Kidney (tissue), 14 donors: ENCODE data around the gene LCNL1. TPM values are rescaled to one million over a fixed set of nuclear protein-coding genes. Genes with fewer than 3 reads are reported as not detected.

Experiments used
- DNase-seq, 5 donors: peaks; one replicate each; pipeline ENCODE4 v3.0.0-alpha.2; 2013 to 2020
- FAIRE-seq: peaks from 2 replicates; lab custom pipeline; 2012; peaks lifted over from hg19 to GRCh38; lab: Jason Lieb, UNC
- H3K27ac ChIP-seq, 2 donors: one replicate each; pipeline ENCODE4 v1.7.0; 2013; ENCODE audit warnings: low read depth in 2 of 2, low read length in 2 of 2, inconsistent platforms in 1 of 2
- H3K27me3 ChIP-seq: one replicate; pipeline ENCODE4 v1.7.1; 2013; ENCODE audit warnings: low read length, inconsistent platforms; ENCODE audit not compliant: control insufficient read depth, insufficient read depth
- H3K36me3 ChIP-seq, 3 donors: one replicate each; pipeline versions ENCODE4 v1.7.0 to v1.7.1; 2013; ENCODE audit warnings: low read length in 3 of 3, control low read depth in 1 of 3, inconsistent platforms in 1 of 3; ENCODE audit not compliant: insufficient read depth in 3 of 3, control insufficient read depth in 2 of 3
- H3K4me1 ChIP-seq, 3 donors: one replicate each; pipeline versions ENCODE4 v1.7.0 to v1.7.1; 2013; ENCODE audit warnings: low read length in 3 of 3, inconsistent platforms in 1 of 3, low read depth in 1 of 3; ENCODE audit not compliant: control insufficient read depth in 2 of 3, insufficient read depth in 2 of 3
- H3K4me3 ChIP-seq, 3 donors: one replicate each; pipeline versions ENCODE4 v1.7.0 to v1.8.1; 2013; ENCODE audit warnings: low read length in 3 of 3, control low read depth in 1 of 3, inconsistent platforms in 1 of 3
- H3K9ac ChIP-seq, 3 donors: one replicate each; pipeline versions ENCODE4 v1.7.0 to v1.7.1; 2013; ENCODE audit warnings: low read length in 3 of 3, control low read depth in 1 of 3, inconsistent platforms in 1 of 3
- H3K9me3 ChIP-seq, 3 donors: one replicate each; pipeline versions ENCODE4 v1.7.0 to v1.7.1; 2013; ENCODE audit warnings: low read length in 3 of 3, control low read depth in 1 of 3, inconsistent platforms in 1 of 3; ENCODE audit not compliant: control insufficient read depth in 2 of 3, insufficient read depth in 1 of 3
- intact Hi-C: fragments of 100-400 bp; cut with DNase I; formaldehyde crosslinking; loops from one replicate; pipeline ENCODE4 v1.11.1; 2022
- polyA plus RNA-seq: library from polyadenylated mRNA; stranded (reverse); fragments of 350-450 nt; fragmentation: Illumina TruSeq; extraction: RNeasy Lipid Tissue Mini Kit (QIAGEN cat#74804); gene quantifications from one replicate; pipeline ENCODE4 v1.2.3, GENCODE V29; 2014; ENCODE audit warnings: low read depth, low replicate concordance; ENCODE audit not compliant: insufficient read depth
- total RNA-seq: library from RNA; stranded (reverse); fragmentation: NEBNext Ultra II Directional; extraction: Animal tissue kit (Norgen Biotek cat#: 25700); gene quantifications from one replicate; pipeline ENCODE4 v1.2.1, GENCODE V29; 2021
- TF ChIP-seq, protein P1 (sequence below): IDR thresholded peaks from 3 replicates; pipeline ENCODE4 v1.5.1; 2012; ENCODE audit warnings: mild to moderate bottlenecking, moderate library complexity, borderline replicate concordance; ENCODE audit not compliant: insufficient read depth; ENCODE audit errors: extremely low read depth
- donor health status: control.
- donor health status: control.
- donor health status: control.
- donor health status: control.
- donor health status: control.
- donor health status: DM: yes; HTN: yes; CAD: no.
- donor health status: Normal renal cell carcinoma (clear cell type).

Gene LCNL1
- total and polyA plus RNA-seq, 2 donors from 2014 or later: 0.54 to 1.4 TPM

DNA sequence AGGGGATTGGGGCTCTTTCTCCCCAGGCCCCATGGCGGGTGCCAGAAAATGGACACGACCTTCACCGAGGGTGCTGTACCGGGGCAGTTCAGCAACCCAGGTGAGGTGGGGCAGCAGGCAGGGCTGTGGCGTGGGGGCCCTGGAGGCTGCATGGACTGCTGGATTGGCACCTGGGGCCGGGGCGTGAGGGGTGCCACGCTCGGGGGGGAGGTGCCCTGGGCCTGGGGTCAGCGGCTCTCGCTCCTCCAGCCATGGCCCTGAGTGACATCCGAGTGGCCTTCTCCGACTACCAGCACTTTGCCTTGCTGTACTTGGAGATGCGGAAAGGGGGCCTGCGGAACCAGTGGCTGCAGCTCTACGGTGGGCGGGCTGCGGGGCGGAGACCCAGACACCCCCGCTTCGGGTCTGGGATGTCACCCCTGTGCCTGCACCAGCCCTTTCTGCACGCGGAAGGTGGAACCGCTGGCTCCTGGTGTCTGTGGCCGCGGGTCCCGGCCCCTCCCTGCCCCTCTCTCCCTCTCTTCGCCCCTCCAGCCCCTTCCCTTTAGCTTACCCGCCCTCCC, 1.8 kb downstream of the LCNL1 start:
- TF ChIP-seq, protein P1, sequence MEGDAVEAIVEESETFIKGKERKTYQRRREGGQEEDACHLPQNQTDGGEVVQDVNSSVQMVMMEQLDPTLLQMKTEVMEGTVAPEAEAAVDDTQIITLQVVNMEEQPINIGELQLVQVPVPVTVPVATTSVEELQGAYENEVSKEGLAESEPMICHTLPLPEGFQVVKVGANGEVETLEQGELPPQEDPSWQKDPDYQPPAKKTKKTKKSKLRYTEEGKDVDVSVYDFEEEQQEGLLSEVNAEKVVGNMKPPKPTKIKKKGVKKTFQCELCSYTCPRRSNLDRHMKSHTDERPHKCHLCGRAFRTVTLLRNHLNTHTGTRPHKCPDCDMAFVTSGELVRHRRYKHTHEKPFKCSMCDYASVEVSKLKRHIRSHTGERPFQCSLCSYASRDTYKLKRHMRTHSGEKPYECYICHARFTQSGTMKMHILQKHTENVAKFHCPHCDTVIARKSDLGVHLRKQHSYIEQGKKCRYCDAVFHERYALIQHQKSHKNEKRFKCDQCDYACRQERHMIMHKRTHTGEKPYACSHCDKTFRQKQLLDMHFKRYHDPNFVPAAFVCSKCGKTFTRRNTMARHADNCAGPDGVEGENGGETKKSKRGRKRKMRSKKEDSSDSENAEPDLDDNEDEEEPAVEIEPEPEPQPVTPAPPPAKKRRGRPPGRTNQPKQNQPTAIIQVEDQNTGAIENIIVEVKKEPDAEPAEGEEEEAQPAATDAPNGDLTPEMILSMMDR: no peak
- Histone ChIP-seq H3K27ac (no peak overlapping the region), H3K9ac (no peak overlapping the region), H3K4me1 (no peaks in the 10 kb centered on the region), H3K36me3 (peaks cover 0 to 3% (median 0%) of the 10 kb centered on the region in 3 donors), H3K9me3 (no peaks in the 10 kb centered on the region), H3K27me3 (peaks cover 7% of the 10 kb centered on the region), H3K4me3 (no peak overlapping the region)
- DNase-seq (no peak), FAIRE-seq (no peak)
- intact Hi-C loops: no loop called here

DNA sequence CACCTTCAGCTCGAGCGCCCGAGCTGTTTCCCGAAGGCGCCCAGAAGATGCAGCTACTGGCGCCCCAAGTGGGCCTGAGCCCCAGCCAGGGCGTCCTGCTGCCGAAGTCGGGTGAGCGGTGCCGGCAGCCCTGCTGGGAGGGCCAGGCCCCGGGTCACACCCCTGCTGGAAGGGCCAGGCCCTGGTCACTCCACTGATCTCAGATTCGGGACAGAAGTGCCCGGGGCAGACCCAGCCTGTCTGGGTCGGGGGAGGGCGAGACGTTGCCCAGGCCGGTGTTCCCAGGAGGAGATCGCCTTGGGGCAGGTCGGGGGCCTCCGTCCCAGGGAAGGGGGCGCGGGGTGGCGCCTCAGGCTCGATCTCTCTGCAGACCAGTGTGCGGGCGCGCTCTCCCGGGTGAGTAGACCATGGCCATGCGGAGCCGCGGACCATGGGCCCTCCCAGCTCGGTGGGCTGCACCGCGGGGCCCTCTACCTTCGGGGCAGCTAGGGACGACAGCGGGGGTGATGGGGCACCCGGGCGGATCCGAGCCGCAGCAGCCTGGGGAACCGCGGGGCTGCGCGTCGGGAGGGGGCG, 2.3 kb downstream of the LCNL1 start:
- intact Hi-C loops: no loop called here
- Histone ChIP-seq H3K27me3 (peaks cover 7% of the 10 kb centered on the region), H3K9ac (no peak overlapping the region), H3K9me3 (no peaks in the 10 kb centered on the region), H3K4me1 (no peaks in the 10 kb centered on the region), H3K4me3 (no peak overlapping the region), H3K36me3 (peaks cover 0 to 3% (median 0%) of the 10 kb centered on the region in 3 donors), H3K27ac (no peak overlapping the region)
- TF ChIP-seq, protein P1: no peak
- DNase-seq: peak in 1 of 5 donors; percentile 33
- FAIRE-seq: no peak

DNA sequence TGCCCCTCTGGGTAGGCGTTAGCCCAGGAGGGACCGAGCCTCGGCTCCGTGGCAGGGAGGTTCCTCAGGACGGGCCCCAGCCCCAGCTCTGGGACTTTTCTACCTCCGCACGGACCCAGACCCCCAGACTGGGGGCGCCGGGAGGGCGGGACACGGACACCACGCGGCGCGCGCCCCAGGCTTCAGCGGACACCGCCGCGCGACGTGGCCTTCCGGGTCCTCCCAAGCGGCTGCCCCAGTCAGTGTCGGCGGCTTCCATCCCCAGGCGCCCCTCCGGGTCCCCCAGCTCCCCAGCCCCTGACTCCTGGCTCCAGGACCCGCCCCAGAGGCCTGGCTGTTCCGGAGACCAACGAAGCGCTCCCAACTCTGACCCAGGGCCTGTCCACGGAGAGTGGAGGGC, 3.1 kb downstream of the LCNL1 start:
- H3K4me3 ChIP-seq: no peak overlapping the region
- no peak overlapping the region for H3K9ac ChIP-seq
- H3K27me3 ChIP-seq: peaks cover 7% of the 10 kb centered on the region
- H3K9me3 ChIP-seq: no peaks in the 10 kb centered on the region
- no peaks in the 10 kb centered on the region for H3K4me1 ChIP-seq
- H3K36me3 ChIP-seq: peaks cover 0 to 3% (median 0%) of the 10 kb centered on the region in 3 donors
- DNase-seq (no peak), FAIRE-seq (no peak)
- TF ChIP-seq, protein P1: no peak
- H3K27ac ChIP-seq: no peak overlapping the region
- intact Hi-C loops: no loop called here

DNA sequence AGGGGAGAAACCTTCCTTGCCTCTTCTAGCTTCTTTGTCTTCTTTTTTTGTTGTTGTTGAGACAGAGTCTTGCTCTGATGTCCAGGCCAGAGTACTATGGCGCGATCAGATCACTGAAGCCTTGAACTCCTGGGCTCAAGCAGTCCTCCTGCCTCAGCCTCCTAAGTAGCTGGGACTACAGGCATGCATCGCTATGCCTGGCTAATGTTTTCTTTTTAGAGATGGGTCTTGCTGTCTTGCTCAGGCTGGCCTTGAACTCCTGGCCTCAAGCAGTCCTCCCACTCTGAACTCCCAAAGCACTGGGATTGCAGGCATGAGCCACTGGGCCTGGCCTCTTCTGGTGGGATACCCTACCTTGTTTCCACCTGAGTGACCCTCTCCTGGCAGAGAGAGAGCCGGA, 6.1 kb downstream of the LCNL1 start:
- no peak overlapping the region for H3K9ac ChIP-seq
- TF ChIP-seq, protein P1: no peak
- H3K27me3 ChIP-seq: peaks cover 4% of the 10 kb centered on the region
- H3K36me3 ChIP-seq: peaks cover 0 to 5% (median 1%) of the 10 kb centered on the region in 3 donors
- H3K4me3 ChIP-seq: no peak overlapping the region
- H3K9me3 ChIP-seq: no peaks in the 10 kb centered on the region
- H3K27ac ChIP-seq: no peak overlapping the region
- H3K4me1 ChIP-seq: peaks cover 0 to 7% (median 7%) of the 10 kb centered on the region in 3 donors
- intact Hi-C loops: no loop called here
- no peak for DNase-seq
- no peak for FAIRE-seq
